Suprapubic skin (tissue), 4 donors: ENCODE results near the gene ULK1. TPM values are rescaled to one million over a fixed set of nuclear protein-coding genes. Genes with fewer than 3 reads are reported as not detected.

Source experiments
- DNase-seq, 2 donors: peaks; one replicate each; pipeline ENCODE4 v3.0.0-alpha.2; 2019; ENCODE audit warnings: low spot score in 2 of 2
- H3K27ac ChIP-seq: fragments of 200-600 bp; sonication (generic); one replicate; pipeline ENCODE4 v1.5.1; 2019
- H3K27me3 ChIP-seq: fragments of 200-600 bp; sonication (generic); one replicate; pipeline ENCODE4 v1.5.1; 2019
- H3K36me3 ChIP-seq: fragments of 200-600 bp; sonication (generic); one replicate; pipeline ENCODE4 v1.5.1; 2019
- H3K4me1 ChIP-seq: fragments of 200-600 bp; sonication (generic); one replicate; pipeline ENCODE4 v1.5.1; 2019
- H3K4me3 ChIP-seq: fragments of 200-600 bp; sonication (generic); one replicate; pipeline ENCODE4 v1.5.1; 2019; ENCODE audit warnings: mild to moderate bottlenecking
- H3K9me3 ChIP-seq: fragments of 200-600 bp; sonication (generic); one replicate; pipeline ENCODE4 v1.5.1; 2019
- CTCF ChIP-seq, 2 donors: fragments of 200-600 bp in 1 of 2; fragments of 450-650 bp in 1 of 2; sonication (generic) in 1 of 2; IDR thresholded peaks; one replicate each; pipeline ENCODE4 v1.5.1; 2016 to 2019; ENCODE audit warnings: antibody characterized with exemption in 2 of 2, mild to moderate bottlenecking in 1 of 2, moderate library complexity in 1 of 2
- EP300 ChIP-seq: sonication (generic); formaldehyde crosslinking; IDR thresholded peaks from one replicate; pipeline ENCODE4 v1.6.1; 2017; ENCODE audit warnings: antibody characterized with exemption
- POLR2A ChIP-seq, 2 donors: fragments of 450-650 bp; IDR thresholded peaks; one replicate each; pipeline ENCODE4 v1.6.1; 2017; ENCODE audit warnings: antibody characterized with exemption in 2 of 2, mild to moderate bottlenecking in 2 of 2, moderate library complexity in 2 of 2
- POLR2AphosphoS5 ChIP-seq, 3 donors: sonication (generic); formaldehyde crosslinking; IDR thresholded peaks; one replicate each; pipeline ENCODE4 v1.6.1; 2017; ENCODE audit warnings: antibody characterized with exemption in 3 of 3
- WGBS: methylation state at CpG from one replicate; pipeline ENCODE4 v1.1.5; 2018; 5-methylcytosine and 5-hydroxymethylcytosine counted together
- total RNA-seq, 4 donors: library from RNA; depleted of rRNA; stranded (reverse); fragments of >200 nt; gene quantifications; one replicate each; pipeline ENCODE4 v1.1.0, GENCODE V29; 2016

The ULK1 gene
- total RNA-seq, 4 donors from 2014 or later = 37.0 to 102 (median 65.7) TPM

- WGBS = 0% methylated on average over 5 of the region's 12 CpGs
- peaks cover 43% of the 10 kb centered on the region for H3K4me1 ChIP-seq
Observed at GRCh38 chr12:131895640-131896079, 1.2 kb downstream of the ULK1 start.

GRCh38 chr12:131896080-131896810 lies 1.8 kb downstream of the ULK1 start:
- peak; percentile 93 to 95 for DNase-seq
- Histone ChIP-seq H3K36me3 (peaks cover 18% of the 10 kb centered on the region), H3K4me1 (peaks cover 44% of the 10 kb centered on the region), H3K27ac (peak overlapping the region; percentile 93), H3K9me3 (no peaks in the 10 kb centered on the region), H3K4me3 (peak overlapping the region; percentile 77), H3K27me3 (no peaks in the 10 kb centered on the region)
- WGBS = 2% methylated on average over 12 of the region's 39 CpGs
- TF ChIP-seq POLR2A (IDR thresholded peaks at IDR 0.05) = peak in 1 of 2 donors; percentile 86
- no peak for TF ChIP-seq POLR2AphosphoS5 (IDR thresholded peaks at IDR 0.05)
- TF ChIP-seq EP300 = no peak
- no peak for TF ChIP-seq CTCF (IDR thresholded peaks at IDR 0.05)

More at GRCh38 chr12:131895640-131896079, 1.2 kb downstream of the ULK1 start:
- no peaks in the 10 kb centered on the region for H3K27me3 ChIP-seq
- H3K4me3 ChIP-seq = peak overlapping the region; percentile 77
- H3K9me3 ChIP-seq = no peaks in the 10 kb centered on the region
- TF ChIP-seq CTCF (IDR thresholded peaks at IDR 0.05) = no peak
- no peak for TF ChIP-seq EP300
- no peak for TF ChIP-seq POLR2AphosphoS5 (IDR thresholded peaks at IDR 0.05)
- TF ChIP-seq POLR2A (IDR thresholded peaks at IDR 0.05) = no peak
- peak overlapping the region; percentile 93 for H3K27ac ChIP-seq
- H3K36me3 ChIP-seq = peaks cover 18% of the 10 kb centered on the region
- DNase-seq = no peak

GRCh38 chr12:131896811-131897270 lies 2.4 kb downstream of the ULK1 start:
- 45% methylated on average over 10 of the region's 14 CpGs for WGBS

GRCh38 chr12:131897276-131897675 lies 2.9 kb downstream of the ULK1 start:
- H3K4me3 ChIP-seq = peak overlapping the region; percentile 77
- DNase-seq = peak; percentile 68 to 78
- peaks cover 54% of the 10 kb centered on the region for H3K4me1 ChIP-seq
- 89% methylated on average over 18 of the region's 18 CpGs for WGBS
- no peaks in the 10 kb centered on the region for H3K27me3 ChIP-seq
- H3K27ac ChIP-seq = peak overlapping the region; percentile 93
- no peaks in the 10 kb centered on the region for H3K9me3 ChIP-seq
- TF ChIP-seq POLR2AphosphoS5 (IDR thresholded peaks at IDR 0.05) (no peak), CTCF (IDR thresholded peaks at IDR 0.05) (no peak), POLR2A (IDR thresholded peaks at IDR 0.05) (no peak), EP300 (no peak)
- peaks cover 18% of the 10 kb centered on the region for H3K36me3 ChIP-seq

More at GRCh38 chr12:131896811-131897270, 2.4 kb downstream of the ULK1 start:
- Histone ChIP-seq H3K27ac (peak overlapping the region; percentile 93), H3K9me3 (no peaks in the 10 kb centered on the region), H3K4me3 (peak overlapping the region; percentile 77), H3K27me3 (no peaks in the 10 kb centered on the region), H3K36me3 (peaks cover 18% of the 10 kb centered on the region), H3K4me1 (peaks cover 50% of the 10 kb centered on the region)
- TF ChIP-seq POLR2A (IDR thresholded peaks at IDR 0.05) (no peak), EP300 (no peak), CTCF (IDR thresholded peaks at IDR 0.05) (no peak), POLR2AphosphoS5 (IDR thresholded peaks at IDR 0.05) (no peak)
- DNase-seq = peak in 1 of 2 donors; percentile 90

GRCh38 chr12:131897875-131898274 lies 3.5 kb downstream of the ULK1 start:
- no peak for DNase-seq
- 89% methylated on average over 9 of the region's 9 CpGs for WGBS
- H3K27me3 ChIP-seq = no peaks in the 10 kb centered on the region
- H3K4me1 ChIP-seq = peaks cover 60% of the 10 kb centered on the region
- H3K36me3 ChIP-seq = peaks cover 18% of the 10 kb centered on the region
- H3K9me3 ChIP-seq = no peaks in the 10 kb centered on the region
- H3K27ac ChIP-seq = no peak overlapping the region
- no peak overlapping the region for H3K4me3 ChIP-seq
- TF ChIP-seq EP300 (no peak), POLR2AphosphoS5 (IDR thresholded peaks at IDR 0.05) (no peak), POLR2A (IDR thresholded peaks at IDR 0.05) (no peak), CTCF (IDR thresholded peaks at IDR 0.05) (no peak)
